ENCODE measurements around the gene RHOU. TPM values are rescaled to one million over a fixed set of nuclear protein-coding genes. Genes with fewer than 3 reads are reported as not detected.

RHOU gene
- total RNA-seq, 2 donors from 2014 or later = 15.7 to 24.6 TPM

Other genes starting within 250 kb of the RHOU start
- 10 to 100 TPM; 61.6 to 64.3 TPM for gene RNF187, start 248.1 kb upstream of the RHOU start, total RNA-seq

All from posterior vena cava (tissue), 2 donors.